GM12878 (cell line): Measurements from ENCODE around the gene TBKBP1. TPM values are rescaled to one million over a fixed set of nuclear protein-coding genes. Genes with fewer than 3 reads are reported as not detected.

Experiments
- MXI1 ChIP-seq: fragments of 150-350 bp; IDR thresholded peaks from 2 replicates; pipeline ENCODE4 v1.6.1; 2011; ENCODE audit warnings: low read depth, mild to moderate bottlenecking, inconsistent platforms, low read length, improper control_type of control experiment
- POLR2AphosphoS5 ChIP-seq: IDR thresholded peaks from 2 replicates; pipeline ENCODE4 v1.6.1; 2011; ENCODE audit warnings: mild to moderate bottlenecking, low read length, inconsistent platforms
- STAT3 ChIP-seq: IDR thresholded peaks from 2 replicates; pipeline ENCODE4 v1.6.1; 2011; ENCODE audit warnings: low read depth, low read length, improper control_type of control experiment
- SUPT20H ChIP-seq: IDR thresholded peaks from 2 replicates; pipeline ENCODE4 v1.6.1; 2011; ENCODE audit warnings: low read depth, mild to moderate bottlenecking, low read length, moderate library complexity, borderline replicate concordance; ENCODE audit not compliant: control insufficient read depth
- TBL1XR1 ChIP-seq: IDR thresholded peaks from 2 replicates; pipeline ENCODE4 v1.6.1; 2012; ENCODE audit warnings: low read depth, low read length, improper control_type of control experiment
- TCF7 ChIP-seq: IDR thresholded peaks from 2 replicates; pipeline ENCODE4 v1.6.1; 2014; ENCODE audit warnings: antibody characterized with exemption, borderline replicate concordance
- ZZZ3 ChIP-seq: IDR thresholded peaks from 2 replicates; pipeline ENCODE4 v1.6.1; 2011; ENCODE audit warnings: low read depth; ENCODE audit not compliant: control insufficient read depth, insufficient read length
- polyA plus RNA-seq, 11 experiments: library from polyadenylated mRNA; depleted of rRNA in 4 of 11; unstranded in 6 of 11; stranded (reverse) in 5 of 11; fragments of >200 nt; fragmentation: Nextera tagmentation in 4 of 11; fragmentation: Illumina TruSeq in 1 of 11; extraction: Ambion mirVana in 4 of 11; extraction: Trizol in 1 of 11; gene quantifications; 1 replicate in 1 of 11; 2 replicates in 10 of 11; pipeline versions ENCODE4 v1.2.1 to v1.2.3, GENCODE V29; 2011 to 2016; ENCODE audit warnings: inconsistent platforms in 2 of 11, missing spikeins in 2 of 11, low read depth in 1 of 11
- total RNA-seq, 4 experiments: library from RNA; depleted of rRNA in 3 of 4; stranded (reverse); fragments of >200 nt in 3 of 4; fragmentation: Illumina TruSeq in 1 of 4; extraction: Trizol in 1 of 4; gene quantifications; 2 replicates each; pipeline versions ENCODE4 v1.2.1 to v1.2.3, GENCODE V29; 2013 to 2021
- TF ChIP-seq, protein P1 (sequence below): fragments of 450-650 bp; IDR thresholded peaks from 2 replicates; pipeline ENCODE4 v1.6.1; 2017; ENCODE audit warnings: mild to moderate bottlenecking, moderate library complexity
- TF ChIP-seq, protein P2 (sequence below): IDR thresholded peaks from 2 replicates; pipeline ENCODE4 v1.6.1; 2011; ENCODE audit warnings: borderline replicate concordance, low read depth, mild to moderate bottlenecking, moderate library complexity, mixed read lengths, low read length; ENCODE audit not compliant: insufficient read depth; ENCODE audit errors: extremely low read length
- TF ChIP-seq, protein P3 (sequence below): fragments of 450-650 bp; IDR thresholded peaks from 2 replicates; pipeline ENCODE4 v1.6.1; 2017; ENCODE audit warnings: mild to moderate bottlenecking
- TF ChIP-seq, protein P4 (sequence below): IDR thresholded peaks from 2 replicates; pipeline ENCODE4 v1.6.1; 2012; ENCODE audit warnings: mild to moderate bottlenecking, low read depth, low read length
- TF ChIP-seq, protein P5 (sequence below): IDR thresholded peaks from 2 replicates; pipeline ENCODE4 v1.6.1; 2012; ENCODE audit warnings: improper control_type of control experiment, low read depth, low read length; ENCODE audit not compliant: insufficient replicate concordance

The TBKBP1 gene
- total and polyA plus RNA-seq, 10 of the 15 experiments (the other 5 are each of a cell fraction or from before 2014, with no cell fraction given): 0.11 to 2.7 (median 0.74) TPM; not detected in 3

DNA sequence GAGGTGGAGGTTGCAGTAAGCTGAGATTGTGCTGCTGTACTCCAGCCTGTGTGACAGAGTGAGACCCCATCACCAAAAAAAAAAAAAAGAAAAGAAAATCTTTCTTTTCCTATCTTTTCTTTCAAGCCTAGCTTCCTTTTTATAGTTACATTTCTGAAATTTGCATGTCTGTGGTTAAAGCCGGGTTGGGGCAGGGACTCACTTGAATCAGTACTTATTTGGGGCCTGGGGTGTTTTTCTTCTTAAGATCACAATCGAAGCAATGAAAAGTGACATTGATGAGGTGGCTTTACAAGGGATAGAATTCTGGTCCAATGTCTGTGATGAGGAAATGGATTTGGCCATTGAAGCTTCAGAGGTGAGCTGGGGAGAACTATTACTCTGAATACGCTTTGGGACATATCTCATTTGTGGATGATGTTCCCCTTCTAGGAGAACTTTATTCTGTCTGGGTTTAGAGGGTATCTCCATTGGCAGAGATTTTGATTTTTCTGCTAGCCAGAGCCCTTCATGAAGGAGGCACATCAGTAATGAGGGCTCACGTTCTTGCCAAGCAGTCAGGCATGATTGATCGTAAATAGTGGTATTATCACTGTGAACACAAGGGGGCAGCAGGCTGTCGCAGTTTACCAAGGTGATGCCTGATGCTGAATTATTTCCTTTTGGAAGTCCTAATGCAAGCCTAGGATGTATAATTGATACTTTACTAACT lies 29.9 kb upstream of the TBKBP1 start (continued):
- TF ChIP-seq MXI1: no peak
- TF ChIP-seq, protein P1, sequence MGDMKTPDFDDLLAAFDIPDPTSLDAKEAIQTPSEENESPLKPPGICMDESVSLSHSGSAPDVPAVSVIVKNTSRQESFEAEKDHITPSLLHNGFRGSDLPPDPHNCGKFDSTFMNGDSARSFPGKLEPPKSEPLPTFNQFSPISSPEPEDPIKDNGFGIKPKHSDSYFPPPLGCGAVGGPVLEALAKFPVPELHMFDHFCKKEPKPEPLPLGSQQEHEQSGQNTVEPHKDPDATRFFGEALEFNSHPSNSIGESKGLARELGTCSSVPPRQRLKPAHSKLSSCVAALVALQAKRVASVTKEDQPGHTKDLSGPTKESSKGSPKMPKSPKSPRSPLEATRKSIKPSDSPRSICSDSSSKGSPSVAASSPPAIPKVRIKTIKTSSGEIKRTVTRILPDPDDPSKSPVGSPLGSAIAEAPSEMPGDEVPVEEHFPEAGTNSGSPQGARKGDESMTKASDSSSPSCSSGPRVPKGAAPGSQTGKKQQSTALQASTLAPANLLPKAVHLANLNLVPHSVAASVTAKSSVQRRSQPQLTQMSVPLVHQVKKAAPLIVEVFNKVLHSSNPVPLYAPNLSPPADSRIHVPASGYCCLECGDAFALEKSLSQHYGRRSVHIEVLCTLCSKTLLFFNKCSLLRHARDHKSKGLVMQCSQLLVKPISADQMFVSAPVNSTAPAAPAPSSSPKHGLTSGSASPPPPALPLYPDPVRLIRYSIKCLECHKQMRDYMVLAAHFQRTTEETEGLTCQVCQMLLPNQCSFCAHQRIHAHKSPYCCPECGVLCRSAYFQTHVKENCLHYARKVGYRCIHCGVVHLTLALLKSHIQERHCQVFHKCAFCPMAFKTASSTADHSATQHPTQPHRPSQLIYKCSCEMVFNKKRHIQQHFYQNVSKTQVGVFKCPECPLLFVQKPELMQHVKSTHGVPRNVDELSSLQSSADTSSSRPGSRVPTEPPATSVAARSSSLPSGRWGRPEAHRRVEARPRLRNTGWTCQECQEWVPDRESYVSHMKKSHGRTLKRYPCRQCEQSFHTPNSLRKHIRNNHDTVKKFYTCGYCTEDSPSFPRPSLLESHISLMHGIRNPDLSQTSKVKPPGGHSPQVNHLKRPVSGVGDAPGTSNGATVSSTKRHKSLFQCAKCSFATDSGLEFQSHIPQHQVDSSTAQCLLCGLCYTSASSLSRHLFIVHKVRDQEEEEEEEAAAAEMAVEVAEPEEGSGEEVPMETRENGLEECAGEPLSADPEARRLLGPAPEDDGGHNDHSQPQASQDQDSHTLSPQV: no peak
- no peak for TF ChIP-seq TBL1XR1
- TF ChIP-seq, protein P2, sequence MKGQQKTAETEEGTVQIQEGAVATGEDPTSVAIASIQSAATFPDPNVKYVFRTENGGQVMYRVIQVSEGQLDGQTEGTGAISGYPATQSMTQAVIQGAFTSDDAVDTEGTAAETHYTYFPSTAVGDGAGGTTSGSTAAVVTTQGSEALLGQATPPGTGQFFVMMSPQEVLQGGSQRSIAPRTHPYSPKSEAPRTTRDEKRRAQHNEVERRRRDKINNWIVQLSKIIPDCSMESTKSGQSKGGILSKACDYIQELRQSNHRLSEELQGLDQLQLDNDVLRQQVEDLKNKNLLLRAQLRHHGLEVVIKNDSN: no peak
- no peak for TF ChIP-seq ZZZ3
- TF ChIP-seq POLR2AphosphoS5: peak; percentile 44
- TF ChIP-seq, protein P3, sequence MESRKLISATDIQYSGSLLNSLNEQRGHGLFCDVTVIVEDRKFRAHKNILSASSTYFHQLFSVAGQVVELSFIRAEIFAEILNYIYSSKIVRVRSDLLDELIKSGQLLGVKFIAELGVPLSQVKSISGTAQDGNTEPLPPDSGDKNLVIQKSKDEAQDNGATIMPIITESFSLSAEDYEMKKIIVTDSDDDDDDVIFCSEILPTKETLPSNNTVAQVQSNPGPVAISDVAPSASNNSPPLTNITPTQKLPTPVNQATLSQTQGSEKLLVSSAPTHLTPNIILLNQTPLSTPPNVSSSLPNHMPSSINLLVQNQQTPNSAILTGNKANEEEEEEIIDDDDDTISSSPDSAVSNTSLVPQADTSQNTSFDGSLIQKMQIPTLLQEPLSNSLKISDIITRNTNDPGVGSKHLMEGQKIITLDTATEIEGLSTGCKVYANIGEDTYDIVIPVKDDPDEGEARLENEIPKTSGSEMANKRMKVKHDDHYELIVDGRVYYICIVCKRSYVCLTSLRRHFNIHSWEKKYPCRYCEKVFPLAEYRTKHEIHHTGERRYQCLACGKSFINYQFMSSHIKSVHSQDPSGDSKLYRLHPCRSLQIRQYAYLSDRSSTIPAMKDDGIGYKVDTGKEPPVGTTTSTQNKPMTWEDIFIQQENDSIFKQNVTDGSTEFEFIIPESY: no peak
- TF ChIP-seq, protein P4, sequence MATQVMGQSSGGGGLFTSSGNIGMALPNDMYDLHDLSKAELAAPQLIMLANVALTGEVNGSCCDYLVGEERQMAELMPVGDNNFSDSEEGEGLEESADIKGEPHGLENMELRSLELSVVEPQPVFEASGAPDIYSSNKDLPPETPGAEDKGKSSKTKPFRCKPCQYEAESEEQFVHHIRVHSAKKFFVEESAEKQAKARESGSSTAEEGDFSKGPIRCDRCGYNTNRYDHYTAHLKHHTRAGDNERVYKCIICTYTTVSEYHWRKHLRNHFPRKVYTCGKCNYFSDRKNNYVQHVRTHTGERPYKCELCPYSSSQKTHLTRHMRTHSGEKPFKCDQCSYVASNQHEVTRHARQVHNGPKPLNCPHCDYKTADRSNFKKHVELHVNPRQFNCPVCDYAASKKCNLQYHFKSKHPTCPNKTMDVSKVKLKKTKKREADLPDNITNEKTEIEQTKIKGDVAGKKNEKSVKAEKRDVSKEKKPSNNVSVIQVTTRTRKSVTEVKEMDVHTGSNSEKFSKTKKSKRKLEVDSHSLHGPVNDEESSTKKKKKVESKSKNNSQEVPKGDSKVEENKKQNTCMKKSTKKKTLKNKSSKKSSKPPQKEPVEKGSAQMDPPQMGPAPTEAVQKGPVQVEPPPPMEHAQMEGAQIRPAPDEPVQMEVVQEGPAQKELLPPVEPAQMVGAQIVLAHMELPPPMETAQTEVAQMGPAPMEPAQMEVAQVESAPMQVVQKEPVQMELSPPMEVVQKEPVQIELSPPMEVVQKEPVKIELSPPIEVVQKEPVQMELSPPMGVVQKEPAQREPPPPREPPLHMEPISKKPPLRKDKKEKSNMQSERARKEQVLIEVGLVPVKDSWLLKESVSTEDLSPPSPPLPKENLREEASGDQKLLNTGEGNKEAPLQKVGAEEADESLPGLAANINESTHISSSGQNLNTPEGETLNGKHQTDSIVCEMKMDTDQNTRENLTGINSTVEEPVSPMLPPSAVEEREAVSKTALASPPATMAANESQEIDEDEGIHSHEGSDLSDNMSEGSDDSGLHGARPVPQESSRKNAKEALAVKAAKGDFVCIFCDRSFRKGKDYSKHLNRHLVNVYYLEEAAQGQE: no peak
- no peak for TF ChIP-seq STAT3
- TF ChIP-seq, protein P5, sequence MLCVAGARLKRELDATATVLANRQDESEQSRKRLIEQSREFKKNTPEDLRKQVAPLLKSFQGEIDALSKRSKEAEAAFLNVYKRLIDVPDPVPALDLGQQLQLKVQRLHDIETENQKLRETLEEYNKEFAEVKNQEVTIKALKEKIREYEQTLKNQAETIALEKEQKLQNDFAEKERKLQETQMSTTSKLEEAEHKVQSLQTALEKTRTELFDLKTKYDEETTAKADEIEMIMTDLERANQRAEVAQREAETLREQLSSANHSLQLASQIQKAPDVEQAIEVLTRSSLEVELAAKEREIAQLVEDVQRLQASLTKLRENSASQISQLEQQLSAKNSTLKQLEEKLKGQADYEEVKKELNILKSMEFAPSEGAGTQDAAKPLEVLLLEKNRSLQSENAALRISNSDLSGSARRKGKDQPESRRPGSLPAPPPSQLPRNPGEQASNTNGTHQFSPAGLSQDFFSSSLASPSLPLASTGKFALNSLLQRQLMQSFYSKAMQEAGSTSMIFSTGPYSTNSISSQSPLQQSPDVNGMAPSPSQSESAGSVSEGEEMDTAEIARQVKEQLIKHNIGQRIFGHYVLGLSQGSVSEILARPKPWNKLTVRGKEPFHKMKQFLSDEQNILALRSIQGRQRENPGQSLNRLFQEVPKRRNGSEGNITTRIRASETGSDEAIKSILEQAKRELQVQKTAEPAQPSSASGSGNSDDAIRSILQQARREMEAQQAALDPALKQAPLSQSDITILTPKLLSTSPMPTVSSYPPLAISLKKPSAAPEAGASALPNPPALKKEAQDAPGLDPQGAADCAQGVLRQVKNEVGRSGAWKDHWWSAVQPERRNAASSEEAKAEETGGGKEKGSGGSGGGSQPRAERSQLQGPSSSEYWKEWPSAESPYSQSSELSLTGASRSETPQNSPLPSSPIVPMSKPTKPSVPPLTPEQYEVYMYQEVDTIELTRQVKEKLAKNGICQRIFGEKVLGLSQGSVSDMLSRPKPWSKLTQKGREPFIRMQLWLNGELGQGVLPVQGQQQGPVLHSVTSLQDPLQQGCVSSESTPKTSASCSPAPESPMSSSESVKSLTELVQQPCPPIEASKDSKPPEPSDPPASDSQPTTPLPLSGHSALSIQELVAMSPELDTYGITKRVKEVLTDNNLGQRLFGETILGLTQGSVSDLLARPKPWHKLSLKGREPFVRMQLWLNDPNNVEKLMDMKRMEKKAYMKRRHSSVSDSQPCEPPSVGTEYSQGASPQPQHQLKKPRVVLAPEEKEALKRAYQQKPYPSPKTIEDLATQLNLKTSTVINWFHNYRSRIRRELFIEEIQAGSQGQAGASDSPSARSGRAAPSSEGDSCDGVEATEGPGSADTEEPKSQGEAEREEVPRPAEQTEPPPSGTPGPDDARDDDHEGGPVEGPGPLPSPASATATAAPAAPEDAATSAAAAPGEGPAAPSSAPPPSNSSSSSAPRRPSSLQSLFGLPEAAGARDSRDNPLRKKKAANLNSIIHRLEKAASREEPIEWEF: no peak
- no peak for TF ChIP-seq TCF7
- no peak for TF ChIP-seq SUPT20H
